Neural cell (in vitro differentiated cells): Measurements from ENCODE around the gene ZXDC. TPM values are rescaled to one million over a fixed set of nuclear protein-coding genes. Genes with fewer than 3 reads are reported as not detected.

Experiments
- H2AFZ ChIP-seq: fragments of 200-600, 300-800 bp; sonication (generic), shearing (Covaris generic); 2 replicates; pipeline ENCODE4 v1.6.0; 2014; ENCODE audit warnings: low read depth, mild to moderate bottlenecking, antibody characterized with exemption, low read length, moderate library complexity
- H3F3A ChIP-seq: fragments of 200-600 bp; shearing (Covaris generic); 2 replicates; pipeline ENCODE4 v1.6.1; 2016; ENCODE audit warnings: mild to moderate bottlenecking, moderate library complexity, mixed read lengths, antibody characterized with exemption, low read length; ENCODE audit not compliant: insufficient read depth, poor library complexity, severe bottlenecking
- H3K27ac ChIP-seq: fragments of 200-600, 300-800 bp; sonication (generic), shearing (Covaris generic); 2 replicates; pipeline ENCODE4 v1.5.1; 2014; ENCODE audit warnings: mild to moderate bottlenecking, low read length, moderate library complexity
- H3K27me3 ChIP-seq: fragments of 300-800, 200-600 bp; sonication (generic), shearing (Covaris generic); 2 replicates; pipeline ENCODE4 v1.6.0; 2014; ENCODE audit warnings: mild to moderate bottlenecking, low read depth, low read length, moderate library complexity; ENCODE audit not compliant: insufficient read depth
- H3K36me3 ChIP-seq: fragments of 300-800, 200-600 bp; sonication (generic), shearing (Covaris generic); 2 replicates; pipeline ENCODE4 v1.5.1; 2014; ENCODE audit warnings: mild to moderate bottlenecking, antibody characterized with exemption, low read length, moderate library complexity; ENCODE audit not compliant: insufficient read depth
- H3K4me2 ChIP-seq: fragments of 300-800, 200-600 bp; sonication (generic), shearing (Covaris generic); 2 replicates; pipeline ENCODE4 v1.6.0; 2014; ENCODE audit warnings: mild to moderate bottlenecking, low read length
- H3K4me3 ChIP-seq: fragments of 300-800, 200-600 bp; sonication (generic), shearing (Covaris generic); 2 replicates; pipeline ENCODE4 v1.5.1; 2014; ENCODE audit warnings: mild to moderate bottlenecking, low read length, moderate library complexity
- H3K79me2 ChIP-seq: fragments of 200-600 bp; shearing (Covaris generic); replicated peaks from 2 replicates; pipeline ENCODE4 v1.6.0; 2014; ENCODE audit warnings: mild to moderate bottlenecking, low read length, moderate library complexity; ENCODE audit not compliant: insufficient read depth
- H3K9ac ChIP-seq: fragments of 300-800, 200-600 bp; sonication (generic), shearing (Covaris generic); 2 replicates; pipeline ENCODE4 v1.6.1; 2016; ENCODE audit warnings: mild to moderate bottlenecking, low read length, mixed read lengths
- H3K9me2 ChIP-seq: fragments of 200-600 bp; shearing (Covaris generic); 2 replicates; pipeline ENCODE4 v1.6.1; 2016; ENCODE audit warnings: mild to moderate bottlenecking, low read length, mixed read lengths; ENCODE audit not compliant: insufficient read depth
- H3K9me3 ChIP-seq: fragments of 200-600, 300-800 bp; sonication (generic), shearing (Covaris generic); 2 replicates; pipeline ENCODE4 v1.6.1; 2016; ENCODE audit warnings: mild to moderate bottlenecking, mixed run types, low read length, moderate library complexity, mixed read lengths
- H4K20me1 ChIP-seq: fragments of 200-600 bp; shearing (Covaris generic); 2 replicates; pipeline ENCODE4 v1.6.1; 2016; ENCODE audit warnings: mild to moderate bottlenecking, mixed run types; ENCODE audit not compliant: insufficient read depth
- EP300 ChIP-seq: fragments of 450-650 bp; conservative IDR thresholded peaks from 2 replicates; pipeline ENCODE4 v1.6.1; 2014; ENCODE audit warnings: antibody characterized with exemption, mild to moderate bottlenecking, moderate library complexity; ENCODE audit not compliant: poor library complexity, severe bottlenecking
- EZH2 ChIP-seq: fragments of 200-600, 300-800 bp; shearing (Covaris generic), sonication (generic); IDR thresholded peaks from 2 replicates; pipeline ENCODE4 v1.6.1; 2014; ENCODE audit warnings: antibody characterized with exemption, low read length, borderline replicate concordance, mild to moderate bottlenecking; ENCODE audit not compliant: insufficient read depth, poor library complexity, severe bottlenecking
- MXI1 ChIP-seq: fragments of 450-650 bp; conservative IDR thresholded peaks from 2 replicates; pipeline ENCODE4 v1.6.1; 2014; ENCODE audit warnings: antibody characterized with exemption, mild to moderate bottlenecking; ENCODE audit not compliant: poor library complexity, severe bottlenecking
- POLR2AphosphoS5 ChIP-seq: IDR thresholded peaks from 2 replicates; pipeline ENCODE4 v1.6.1; 2012
- RAD21 ChIP-seq: fragments of 450-650 bp; conservative IDR thresholded peaks from 2 replicates; pipeline ENCODE4 v1.6.1; 2014; ENCODE audit warnings: antibody characterized with exemption, mild to moderate bottlenecking, moderate library complexity
- SMC3 ChIP-seq: fragments of 450-650 bp; conservative IDR thresholded peaks from 2 replicates; pipeline ENCODE4 v1.6.1; 2014; ENCODE audit warnings: antibody characterized with exemption, mild to moderate bottlenecking, moderate library complexity; ENCODE audit not compliant: poor library complexity
- TAF1 ChIP-seq: IDR thresholded peaks from 2 replicates; pipeline ENCODE4 v1.6.1; 2012; ENCODE audit warnings: low read depth
- polyA plus RNA-seq: library from polyadenylated mRNA; depleted of rRNA; stranded (reverse); fragments of >200 nt; gene quantifications from 2 replicates; pipeline ENCODE4 v1.2.3, GENCODE V29; 2014
- TF ChIP-seq, protein P1 (sequence below): fragments of 450-650 bp; IDR thresholded peaks from 2 replicates; pipeline ENCODE4 v1.5.1; 2014; ENCODE audit warnings: antibody characterized with exemption, mild to moderate bottlenecking, moderate library complexity; ENCODE audit not compliant: poor library complexity, severe bottlenecking
- TF ChIP-seq, protein P2 (sequence below): IDR thresholded peaks from 2 replicates; pipeline ENCODE4 v1.6.1; 2012; ENCODE audit warnings: borderline replicate concordance

ZXDC gene
- polyA plus RNA-seq, 1 donor from 2014 or later, result 22.2 TPM

DNA sequence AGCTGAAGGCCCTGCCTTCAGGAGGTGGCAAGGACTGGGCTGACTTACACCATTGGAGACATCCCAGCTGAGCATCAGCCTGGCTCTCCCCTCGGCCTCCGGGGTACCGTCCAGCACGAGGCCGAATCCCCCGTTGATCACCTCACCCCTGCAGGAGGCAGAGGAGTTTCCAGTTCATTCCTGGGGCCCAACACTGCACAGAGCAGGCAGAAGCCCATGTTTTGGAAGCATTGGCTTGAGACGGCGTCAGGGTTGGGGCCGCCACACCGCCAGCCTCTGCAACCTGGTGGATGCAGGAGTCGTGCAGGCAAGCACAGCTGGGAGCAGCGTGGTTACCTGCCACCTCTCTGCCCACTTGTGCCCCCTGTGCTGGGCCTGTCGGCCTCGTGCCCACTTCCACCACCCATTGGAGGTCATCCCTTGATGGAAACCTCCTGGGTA is 7.7 kb upstream of the ZXDC start:
- Histone ChIP-seq H2AFZ (no peak overlapping the region), H3K4me3 (no peak overlapping the region), H3K9ac (no peak overlapping the region), H4K20me1 (no peaks in the 10 kb centered on the region), H3K36me3 (no peaks in the 10 kb centered on the region), H3K4me2 (no peak overlapping the region), H3K27me3 (no peaks in the 10 kb centered on the region), H3F3A (no peaks in the 10 kb centered on the region), H3K27ac (no peak overlapping the region), H3K9me3 (no peaks in the 10 kb centered on the region), H3K9me2 (no peaks in the 10 kb centered on the region), H3K79me2 (no peaks in the 10 kb centered on the region)
- TF ChIP-seq EZH2, result no peak
- TF ChIP-seq, protein P1, sequence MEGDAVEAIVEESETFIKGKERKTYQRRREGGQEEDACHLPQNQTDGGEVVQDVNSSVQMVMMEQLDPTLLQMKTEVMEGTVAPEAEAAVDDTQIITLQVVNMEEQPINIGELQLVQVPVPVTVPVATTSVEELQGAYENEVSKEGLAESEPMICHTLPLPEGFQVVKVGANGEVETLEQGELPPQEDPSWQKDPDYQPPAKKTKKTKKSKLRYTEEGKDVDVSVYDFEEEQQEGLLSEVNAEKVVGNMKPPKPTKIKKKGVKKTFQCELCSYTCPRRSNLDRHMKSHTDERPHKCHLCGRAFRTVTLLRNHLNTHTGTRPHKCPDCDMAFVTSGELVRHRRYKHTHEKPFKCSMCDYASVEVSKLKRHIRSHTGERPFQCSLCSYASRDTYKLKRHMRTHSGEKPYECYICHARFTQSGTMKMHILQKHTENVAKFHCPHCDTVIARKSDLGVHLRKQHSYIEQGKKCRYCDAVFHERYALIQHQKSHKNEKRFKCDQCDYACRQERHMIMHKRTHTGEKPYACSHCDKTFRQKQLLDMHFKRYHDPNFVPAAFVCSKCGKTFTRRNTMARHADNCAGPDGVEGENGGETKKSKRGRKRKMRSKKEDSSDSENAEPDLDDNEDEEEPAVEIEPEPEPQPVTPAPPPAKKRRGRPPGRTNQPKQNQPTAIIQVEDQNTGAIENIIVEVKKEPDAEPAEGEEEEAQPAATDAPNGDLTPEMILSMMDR, result no peak
- TF ChIP-seq EP300, result no peak
- no peak for TF ChIP-seq POLR2AphosphoS5
- no peak for TF ChIP-seq MXI1
- TF ChIP-seq, protein P2, sequence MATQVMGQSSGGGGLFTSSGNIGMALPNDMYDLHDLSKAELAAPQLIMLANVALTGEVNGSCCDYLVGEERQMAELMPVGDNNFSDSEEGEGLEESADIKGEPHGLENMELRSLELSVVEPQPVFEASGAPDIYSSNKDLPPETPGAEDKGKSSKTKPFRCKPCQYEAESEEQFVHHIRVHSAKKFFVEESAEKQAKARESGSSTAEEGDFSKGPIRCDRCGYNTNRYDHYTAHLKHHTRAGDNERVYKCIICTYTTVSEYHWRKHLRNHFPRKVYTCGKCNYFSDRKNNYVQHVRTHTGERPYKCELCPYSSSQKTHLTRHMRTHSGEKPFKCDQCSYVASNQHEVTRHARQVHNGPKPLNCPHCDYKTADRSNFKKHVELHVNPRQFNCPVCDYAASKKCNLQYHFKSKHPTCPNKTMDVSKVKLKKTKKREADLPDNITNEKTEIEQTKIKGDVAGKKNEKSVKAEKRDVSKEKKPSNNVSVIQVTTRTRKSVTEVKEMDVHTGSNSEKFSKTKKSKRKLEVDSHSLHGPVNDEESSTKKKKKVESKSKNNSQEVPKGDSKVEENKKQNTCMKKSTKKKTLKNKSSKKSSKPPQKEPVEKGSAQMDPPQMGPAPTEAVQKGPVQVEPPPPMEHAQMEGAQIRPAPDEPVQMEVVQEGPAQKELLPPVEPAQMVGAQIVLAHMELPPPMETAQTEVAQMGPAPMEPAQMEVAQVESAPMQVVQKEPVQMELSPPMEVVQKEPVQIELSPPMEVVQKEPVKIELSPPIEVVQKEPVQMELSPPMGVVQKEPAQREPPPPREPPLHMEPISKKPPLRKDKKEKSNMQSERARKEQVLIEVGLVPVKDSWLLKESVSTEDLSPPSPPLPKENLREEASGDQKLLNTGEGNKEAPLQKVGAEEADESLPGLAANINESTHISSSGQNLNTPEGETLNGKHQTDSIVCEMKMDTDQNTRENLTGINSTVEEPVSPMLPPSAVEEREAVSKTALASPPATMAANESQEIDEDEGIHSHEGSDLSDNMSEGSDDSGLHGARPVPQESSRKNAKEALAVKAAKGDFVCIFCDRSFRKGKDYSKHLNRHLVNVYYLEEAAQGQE, result no peak
- TF ChIP-seq TAF1, result no peak
- no peak for TF ChIP-seq SMC3
- no peak for TF ChIP-seq RAD21

DNA sequence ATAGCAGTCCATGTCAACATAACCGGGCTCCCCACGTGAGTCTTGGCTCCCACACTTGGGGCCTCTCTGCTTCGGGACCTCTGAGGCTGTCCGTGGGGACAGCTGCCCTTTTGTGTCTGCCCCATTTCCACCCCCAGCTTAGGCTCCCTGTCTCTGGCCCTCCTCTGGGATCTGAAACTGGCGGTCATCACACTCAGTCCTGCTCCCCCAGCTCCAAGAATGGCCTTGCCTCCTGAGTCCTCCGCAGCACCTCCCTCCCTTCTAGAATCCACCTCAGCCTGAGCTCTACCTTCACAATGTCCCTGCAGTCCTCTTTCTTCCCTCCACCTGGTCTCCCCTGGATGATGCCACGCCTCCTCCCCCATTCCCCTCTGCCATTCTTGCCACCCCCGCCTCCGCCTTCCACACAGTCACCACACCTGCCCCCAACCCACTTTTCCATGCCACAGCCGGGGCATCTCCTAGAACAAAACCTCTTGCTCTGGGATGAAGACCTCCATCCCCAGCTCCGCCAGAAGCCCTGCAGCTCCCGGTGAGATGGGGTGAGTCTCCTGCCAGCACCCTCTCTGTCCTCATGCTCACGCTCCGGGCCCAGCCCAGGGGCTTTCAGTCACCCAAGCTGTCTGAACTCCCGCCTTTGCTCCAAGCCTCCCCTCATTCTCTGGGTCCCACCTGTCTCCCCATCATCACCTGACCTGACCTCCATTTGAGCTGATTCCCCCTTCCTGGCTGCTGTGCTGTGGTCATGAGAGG is 7.0 kb upstream of the ZXDC start:
- H3F3A ChIP-seq, result no peaks in the 10 kb centered on the region
- TF ChIP-seq RAD21 (no peak), EP300 (no peak), MXI1 (no peak), SMC3 (no peak)
- TF ChIP-seq, protein P1, result no peak
- TF ChIP-seq, protein P2, result no peak

More for the DNA sequence above, 7.0 kb upstream of the ZXDC start:
- H3K36me3 ChIP-seq, result no peaks in the 10 kb centered on the region
- H4K20me1 ChIP-seq, result no peaks in the 10 kb centered on the region
- no peaks in the 10 kb centered on the region for H3K79me2 ChIP-seq
- no peaks in the 10 kb centered on the region for H3K9me3 ChIP-seq
- H2AFZ ChIP-seq, result no peak overlapping the region
- no peak overlapping the region for H3K4me3 ChIP-seq
- no peak overlapping the region for H3K27ac ChIP-seq
- H3K4me2 ChIP-seq, result no peak overlapping the region
- H3K9ac ChIP-seq, result no peak overlapping the region
- H3K9me2 ChIP-seq, result no peaks in the 10 kb centered on the region
- no peaks in the 10 kb centered on the region for H3K27me3 ChIP-seq
